Limb (tissue), 2 donors: ENCODE results near the gene TEKTIP1.
A peak's percentile ranks its signal among the peaks of the same experiment; 100 is the strongest.
"Not testable (repeated sequence)": the region's sequence is repeated elsewhere in the genome, so short reads cannot be mapped to it uniquely, and the experiment has no call there.

Source experiments
- DNase-seq, 2 donors: peaks; one replicate each; pipeline ENCODE4 v3.0.0-alpha.2; 2016; ENCODE audit errors: extremely low spot score in 2 of 2

The TEKTIP1 gene

DNA sequence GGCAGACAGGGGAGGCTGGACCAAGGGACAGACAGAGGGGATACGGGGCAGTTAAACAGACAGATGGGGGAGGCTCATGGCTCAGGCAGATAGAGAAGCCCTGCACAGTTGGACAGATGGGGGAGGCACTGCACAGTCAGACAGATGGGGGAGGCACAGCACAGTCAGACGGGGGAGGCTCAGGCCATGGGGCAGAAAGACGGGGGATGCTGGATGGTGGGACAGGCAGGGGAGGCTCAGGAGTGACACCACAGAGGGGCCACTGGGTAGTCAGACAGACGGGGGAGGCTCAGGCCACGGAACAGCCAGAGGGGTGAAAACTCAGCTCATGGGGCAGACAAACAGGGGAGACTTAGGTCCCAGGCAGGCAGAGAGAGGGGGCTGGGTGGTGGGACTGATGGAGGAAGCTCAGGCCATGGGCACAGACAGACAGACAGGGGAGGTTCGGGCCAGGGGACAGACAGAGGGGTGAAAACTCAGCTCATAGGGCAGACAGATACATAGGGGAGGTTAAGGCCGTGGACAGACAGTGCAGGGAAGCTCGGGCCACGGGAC is 17.5 kb downstream of the TEKTIP1 start:
- DNase-seq: peak in 1 of 2 donors; percentile 33

GRCh38 chr19:3556978-3557460 is 18.0 kb downstream of the TEKTIP1 start:
- DNase-seq: peak in 1 of 2 donors; percentile 53

DNA sequence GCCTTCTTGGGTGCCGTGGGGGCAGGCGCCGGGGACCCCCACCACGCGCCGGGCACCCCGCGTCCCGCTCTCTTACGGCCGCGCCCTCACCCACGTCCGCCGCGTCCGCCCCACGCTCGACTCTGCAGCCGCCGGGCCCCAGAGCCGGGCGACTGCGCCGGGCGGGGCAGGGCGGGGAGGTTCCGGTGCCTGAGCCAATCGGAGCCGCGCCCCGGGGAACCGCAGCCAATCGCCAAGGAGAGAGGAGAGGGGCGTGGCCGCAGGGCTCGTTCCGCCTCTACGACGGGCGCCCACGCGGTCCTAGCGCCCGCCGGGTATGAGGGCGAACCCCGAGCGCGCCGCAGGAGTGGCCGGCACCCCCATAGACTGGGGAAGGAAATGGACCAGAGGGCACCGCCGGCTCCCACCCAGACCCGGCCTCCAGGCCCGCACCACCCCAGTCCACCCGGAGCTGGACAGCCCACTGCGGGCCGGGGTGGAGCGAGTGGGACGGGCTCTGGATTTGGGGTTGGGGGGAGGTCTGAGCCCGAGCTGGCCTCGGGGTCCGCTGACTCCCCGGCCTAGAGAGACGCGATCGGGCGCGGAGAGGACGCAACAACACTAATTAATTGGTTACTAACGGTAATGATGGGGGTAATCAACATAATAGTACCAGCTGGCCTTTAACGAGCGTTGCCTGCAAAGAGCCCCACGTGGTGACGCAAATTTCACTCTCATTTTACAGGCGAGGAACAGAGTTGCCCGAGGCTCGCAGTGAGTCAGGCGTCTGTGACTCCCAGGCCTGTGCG is 18.7 kb downstream of the TEKTIP1 start, which contains the start of gene MFSD12:
Gene MFSD12, minus strand, starts transcription at position 126 of the 788 bp plus-strand sequence. CDS start 183 bp downstream, outside the sequence.
- DNase-seq: peak; percentile 96

- no peak for DNase-seq
Measured at GRCh38 chr19:3563709-3564524, 24.9 kb downstream of the TEKTIP1 start.

DNA sequence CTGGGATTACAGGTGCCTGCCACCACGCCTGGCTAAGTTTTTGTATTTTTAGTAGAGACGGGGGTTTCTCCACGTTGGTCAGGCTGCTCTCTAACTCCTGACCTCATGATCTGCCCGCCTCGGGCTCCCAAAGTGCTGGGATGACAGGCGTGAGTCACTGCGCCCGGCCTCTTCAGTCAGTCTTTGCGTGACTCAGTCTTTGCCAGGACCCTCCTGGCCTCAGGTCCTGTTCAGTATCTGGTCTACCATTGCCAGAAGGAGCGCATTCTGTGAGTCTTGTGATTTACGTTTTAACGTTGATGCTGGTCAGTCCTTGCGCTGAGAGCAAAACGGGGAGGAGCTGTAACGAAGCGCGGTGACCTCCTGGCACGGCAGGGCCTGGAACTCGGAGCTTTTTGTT is 26.2 kb downstream of the TEKTIP1 start:
- no peak for DNase-seq

GRCh38 chr19:3570042-3570441 is 31.1 kb downstream of the TEKTIP1 start:
- not testable (repeated sequence) for DNase-seq

DNA sequence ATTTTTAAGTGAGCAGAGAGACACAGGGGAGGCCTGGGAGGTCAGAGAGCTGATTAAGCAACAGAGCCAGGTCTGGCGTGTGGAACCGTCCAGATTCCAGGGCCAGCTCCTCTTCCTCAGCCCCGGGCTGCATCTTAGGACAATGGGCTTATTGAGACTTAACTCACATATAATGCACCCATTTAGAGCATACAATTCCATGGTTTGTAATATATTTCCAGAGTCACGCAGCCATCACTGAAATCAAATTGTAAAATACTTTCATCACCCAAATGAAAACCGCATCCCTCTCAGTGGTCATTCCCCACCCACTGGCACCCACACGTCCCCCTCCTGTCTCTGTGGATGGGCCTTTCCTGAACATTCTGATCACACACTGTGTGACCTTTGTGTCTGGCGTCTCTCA is 31.6 kb downstream of the TEKTIP1 start:
- DNase-seq: no peak

DNA sequence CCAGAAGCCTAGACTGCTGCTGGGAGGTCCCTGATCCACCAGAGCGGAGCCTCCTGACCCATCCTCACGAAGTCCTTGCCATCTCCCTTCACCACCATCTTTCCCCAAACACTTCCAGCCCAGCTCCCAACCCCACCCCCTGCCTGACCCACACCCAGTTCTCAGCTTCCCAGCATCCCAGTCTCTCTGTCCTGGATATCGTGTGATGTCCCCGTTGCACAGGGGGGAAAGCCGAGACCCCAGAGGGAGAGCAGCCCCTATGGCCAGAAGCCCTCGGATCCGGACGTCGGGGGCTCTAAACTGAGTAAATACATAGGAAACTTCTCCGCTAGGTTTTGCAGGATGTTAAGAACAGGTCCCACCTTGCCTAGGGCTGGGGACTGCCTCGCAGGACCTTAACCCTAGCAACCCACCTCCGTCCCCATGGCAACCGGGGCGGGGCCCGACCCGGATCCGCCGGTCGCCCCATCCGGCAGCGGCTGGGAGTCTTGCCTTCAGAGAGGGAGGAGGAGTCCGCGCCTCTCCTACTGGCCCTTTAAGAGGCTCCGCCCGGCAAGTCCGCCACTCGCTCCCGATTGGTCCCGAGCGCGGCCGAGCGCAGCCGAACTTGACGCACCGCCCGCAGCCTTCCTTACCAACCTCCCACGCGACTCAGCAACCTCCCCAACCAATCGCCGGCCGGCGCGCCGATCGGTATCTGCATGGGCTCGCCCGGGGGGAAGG is 33.3 kb downstream of the TEKTIP1 start:
- peak; percentile 99 to 100 for DNase-seq

- DNase-seq: no peak
Measured at GRCh38 chr19:3572855-3573161, 33.8 kb downstream of the TEKTIP1 start, which contains the start of gene HMG20B. HMG20B (plus strand) TSS chr19:3572944; CDS start chr19:3573310, 366 bp downstream.

- no peak for DNase-seq
Measured at GRCh38 chr19:3573162-3573857, 34.3 kb downstream of the TEKTIP1 start.

- peak; percentile 61 to 86 for DNase-seq
Measured at GRCh38 chr19:3573858-3574637, 35.1 kb downstream of the TEKTIP1 start.

GRCh38 chr19:3575260-3575741 is 36.3 kb downstream of the TEKTIP1 start:
- DNase-seq: no peak

DNA sequence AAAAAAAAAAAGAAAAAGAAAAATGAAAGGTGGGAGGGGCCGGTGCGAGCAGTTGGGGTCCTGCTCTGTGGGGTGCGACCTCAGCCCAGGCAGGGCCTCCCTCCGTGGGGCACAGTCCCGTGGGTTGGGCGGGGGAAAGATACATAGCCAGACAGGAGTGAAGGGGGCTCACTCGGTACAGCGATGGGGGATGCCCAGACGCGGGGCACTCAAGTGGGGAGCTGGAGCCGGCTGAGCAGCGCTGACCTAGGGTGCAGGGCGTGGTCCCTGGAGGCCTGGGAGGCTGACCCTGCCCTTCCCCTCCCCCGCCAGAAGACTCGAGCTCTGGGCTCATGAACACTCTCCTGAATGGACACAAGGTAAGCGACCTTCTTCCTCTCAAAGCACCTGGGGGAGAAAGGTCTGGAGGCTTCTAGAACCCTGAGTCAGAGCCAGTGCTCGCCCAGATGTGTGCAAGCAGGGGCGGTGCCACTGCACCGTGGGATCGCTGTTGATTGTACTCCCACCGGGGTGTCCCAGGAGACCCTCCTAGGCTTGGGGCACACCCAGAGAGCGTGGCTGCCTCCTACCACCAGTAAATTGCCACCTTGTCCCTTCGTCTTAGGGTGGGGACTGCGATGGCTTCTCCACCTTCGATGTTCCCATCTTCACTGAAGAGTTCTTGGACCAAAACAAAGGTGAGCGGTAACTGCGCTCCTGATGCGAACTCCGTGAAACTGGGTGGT is 37.1 kb downstream of the TEKTIP1 start:
- DNase-seq: no peak

DNA sequence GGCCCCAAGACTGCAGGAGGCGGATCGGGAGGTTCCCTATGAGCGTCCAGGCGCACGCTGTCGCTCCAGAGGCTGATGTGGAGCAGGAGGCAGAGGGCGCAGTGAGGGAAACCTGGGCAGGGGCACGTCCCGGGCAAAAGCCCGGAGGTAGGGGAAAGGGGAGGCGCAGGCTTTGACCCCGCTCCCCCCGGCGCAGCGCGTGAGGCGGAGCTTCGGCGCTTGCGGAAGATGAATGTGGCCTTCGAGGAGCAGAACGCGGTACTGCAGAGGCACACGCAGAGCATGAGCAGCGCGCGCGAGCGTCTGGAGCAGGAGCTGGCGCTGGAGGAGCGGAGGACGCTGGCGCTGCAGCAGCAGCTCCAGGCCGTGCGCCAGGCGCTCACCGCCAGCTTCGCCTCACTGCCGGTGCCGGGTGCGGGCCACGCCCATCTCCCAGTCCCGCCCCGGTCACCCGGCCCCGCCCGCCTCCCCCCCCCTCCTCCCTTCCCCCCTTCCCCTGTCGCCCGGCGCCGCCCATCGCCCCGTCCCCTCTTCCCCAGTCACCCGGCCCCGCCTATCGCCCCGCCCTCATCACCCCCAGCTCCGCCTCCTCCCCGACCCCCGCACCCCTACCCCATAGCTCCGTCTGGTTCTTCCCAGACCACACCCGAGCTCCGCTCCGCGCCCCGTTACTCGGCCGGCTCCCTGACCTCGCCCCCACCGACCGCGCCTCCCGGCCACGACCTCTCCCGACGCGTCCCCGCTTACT is 37.9 kb downstream of the TEKTIP1 start:
- DNase-seq: peak; percentile 65 to 87

DNA sequence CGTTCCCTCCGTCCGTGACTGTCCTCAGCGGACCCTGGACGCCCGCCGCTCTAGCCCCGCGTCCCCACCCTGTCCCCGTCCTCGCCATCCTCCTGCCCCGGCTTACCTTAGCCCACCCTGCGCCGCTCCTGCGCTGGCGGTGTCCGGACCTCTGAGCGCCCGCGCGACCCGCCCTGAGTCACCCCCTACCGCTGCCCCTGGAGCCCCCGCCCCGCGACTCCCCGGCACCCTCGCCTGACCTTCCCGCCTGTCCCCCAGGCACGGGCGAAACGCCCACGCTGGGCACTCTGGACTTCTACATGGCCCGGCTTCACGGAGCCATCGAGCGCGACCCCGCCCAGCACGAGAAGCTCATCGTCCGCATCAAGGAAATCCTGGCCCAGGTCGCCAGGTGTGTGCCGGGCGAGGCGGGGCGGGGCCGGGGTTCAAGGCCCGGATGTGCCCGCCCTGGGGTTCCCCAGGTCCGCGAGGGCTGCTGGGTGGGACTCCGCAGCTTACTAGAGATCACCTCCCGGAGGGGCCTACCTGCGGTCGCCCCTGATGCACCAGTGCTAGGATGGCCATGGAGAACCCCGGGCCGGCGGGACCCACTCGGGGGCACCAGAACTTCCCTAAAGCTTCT is 38.9 kb downstream of the TEKTIP1 start:
- no peak for DNase-seq

DNA sequence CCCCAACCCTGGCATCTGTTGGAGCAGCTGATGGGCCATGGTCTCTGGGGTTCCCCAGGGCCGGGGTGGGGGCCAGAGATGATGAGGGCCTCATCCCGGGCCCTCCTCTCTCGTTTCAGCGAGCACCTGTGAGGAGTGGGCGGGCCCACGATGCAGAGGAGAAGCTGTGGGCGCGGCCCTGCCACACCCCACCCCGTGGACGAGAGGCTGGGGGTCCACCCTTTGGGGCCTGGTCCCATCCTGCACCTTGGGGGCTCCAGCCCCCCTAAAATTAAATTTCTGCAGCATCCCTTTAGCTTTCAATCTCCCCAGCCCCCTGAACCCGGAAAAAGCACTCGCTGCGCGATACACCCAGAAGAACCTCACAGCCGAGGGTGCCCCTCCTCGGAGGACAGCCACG is 39.4 kb downstream of the TEKTIP1 start:
- no peak for DNase-seq

- DNase-seq: no peak
Measured at GRCh38 chr19:3580156-3580934, 41.4 kb downstream of the TEKTIP1 start.
